ENCODE results near the gene HAGH. TPM values are rescaled to one million over a fixed set of nuclear protein-coding genes. Genes with fewer than 3 reads are reported as not detected.

Gene HAGH
- polyA plus RNA-seq, 4 donors: 38.0 to 56.2 (median 49.5) TPM

DNA sequence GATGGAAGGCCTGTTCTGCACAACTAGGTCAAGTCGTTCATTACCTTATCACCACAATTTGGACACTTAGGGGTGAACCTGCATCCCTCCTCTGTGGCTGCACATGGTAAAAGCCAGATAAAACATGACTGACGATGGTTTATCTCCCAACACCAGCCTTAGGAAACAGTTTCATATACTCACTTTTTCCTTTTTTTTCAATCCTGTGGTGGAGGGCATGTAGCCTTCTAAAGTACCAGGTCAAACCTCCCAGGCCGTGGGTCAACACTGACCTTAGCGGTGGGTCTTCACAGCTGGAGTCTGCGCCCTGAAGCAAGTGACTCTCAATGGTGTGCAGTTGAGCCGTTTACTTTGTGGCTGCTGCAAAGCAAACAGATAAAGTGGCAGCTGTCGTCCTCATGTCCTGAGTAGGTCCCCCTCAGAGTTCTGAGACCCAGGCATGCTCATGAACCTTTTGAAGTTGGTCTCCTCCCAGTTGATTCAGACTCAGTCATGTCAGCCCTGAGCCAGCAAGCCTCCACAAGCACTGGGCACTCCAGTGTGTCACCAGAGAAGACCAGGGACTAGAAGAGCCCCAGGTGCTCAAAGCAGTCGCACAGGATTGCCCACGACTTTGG lies 6.3 kb upstream of the HAGH start:
- no peak for DNase-seq (ENCODE audit: low read depth in 4 of 4, low spot score in 2 of 4)

DNA sequence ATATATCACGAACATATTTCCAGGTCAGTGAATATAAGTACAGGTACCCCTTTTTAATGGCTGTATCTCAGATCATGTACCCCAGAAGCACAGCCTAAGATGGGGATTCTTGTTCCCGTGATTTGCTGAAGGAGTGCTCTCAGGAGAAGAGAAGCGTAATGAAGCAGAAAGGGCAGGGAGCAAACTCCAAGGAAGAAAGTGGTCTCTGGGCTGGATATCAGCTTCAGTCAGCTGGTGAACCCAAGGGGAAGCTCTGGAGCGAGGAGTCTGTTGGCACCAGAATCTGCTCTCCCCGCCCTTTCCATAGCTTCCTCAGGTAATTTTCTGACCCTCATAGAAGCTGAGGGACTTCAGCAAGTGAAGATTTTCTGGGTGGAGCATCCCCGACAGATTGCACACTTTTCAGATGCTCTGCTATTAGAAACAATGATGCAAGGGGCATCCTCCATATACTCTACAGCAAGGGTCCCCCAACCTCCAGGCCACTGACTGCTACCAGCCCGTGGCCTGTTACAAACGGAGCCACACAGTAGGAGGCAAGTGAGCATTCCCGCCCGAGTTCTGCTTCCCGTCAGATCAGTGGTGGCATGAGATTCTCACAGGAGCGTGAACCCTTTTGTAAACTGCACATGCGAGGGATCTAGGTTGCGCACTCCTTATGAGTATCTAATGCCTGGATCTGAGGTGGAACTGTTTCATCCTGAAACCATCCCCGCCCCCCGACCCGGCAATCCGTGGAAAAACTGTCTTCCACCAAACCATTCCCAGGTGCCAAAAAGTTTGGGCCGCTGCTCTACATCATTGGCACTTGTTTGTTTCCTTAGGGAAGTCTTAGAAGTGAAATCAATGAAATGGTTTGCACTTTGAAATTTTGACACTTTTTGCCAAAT lies 4.8 kb upstream of the HAGH start:
- no peak for DNase-seq (ENCODE audit: low read depth in 4 of 4, low spot score in 2 of 4)

DNA sequence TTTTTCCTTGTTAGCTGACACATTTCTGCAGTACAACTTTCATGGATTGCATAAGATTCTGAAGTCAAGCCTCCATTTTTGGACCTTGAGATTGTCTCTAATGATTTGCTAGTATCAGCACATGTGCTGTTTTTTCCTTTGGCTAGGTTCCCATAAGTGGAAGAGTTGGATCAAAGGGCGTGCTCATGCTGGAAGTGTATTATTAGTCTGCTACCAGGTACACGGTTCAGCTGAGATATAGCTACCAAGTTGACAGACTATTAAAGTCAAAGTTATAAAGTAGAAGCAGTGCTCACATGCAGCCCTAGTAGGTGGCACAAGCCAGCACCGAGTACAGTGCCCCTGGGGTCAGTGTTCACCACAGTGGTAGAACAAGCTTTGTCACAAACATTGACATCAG lies 3.6 kb upstream of the HAGH start:
- no peak for DNase-seq (ENCODE audit: low read depth in 4 of 4, low spot score in 2 of 4)

DNA sequence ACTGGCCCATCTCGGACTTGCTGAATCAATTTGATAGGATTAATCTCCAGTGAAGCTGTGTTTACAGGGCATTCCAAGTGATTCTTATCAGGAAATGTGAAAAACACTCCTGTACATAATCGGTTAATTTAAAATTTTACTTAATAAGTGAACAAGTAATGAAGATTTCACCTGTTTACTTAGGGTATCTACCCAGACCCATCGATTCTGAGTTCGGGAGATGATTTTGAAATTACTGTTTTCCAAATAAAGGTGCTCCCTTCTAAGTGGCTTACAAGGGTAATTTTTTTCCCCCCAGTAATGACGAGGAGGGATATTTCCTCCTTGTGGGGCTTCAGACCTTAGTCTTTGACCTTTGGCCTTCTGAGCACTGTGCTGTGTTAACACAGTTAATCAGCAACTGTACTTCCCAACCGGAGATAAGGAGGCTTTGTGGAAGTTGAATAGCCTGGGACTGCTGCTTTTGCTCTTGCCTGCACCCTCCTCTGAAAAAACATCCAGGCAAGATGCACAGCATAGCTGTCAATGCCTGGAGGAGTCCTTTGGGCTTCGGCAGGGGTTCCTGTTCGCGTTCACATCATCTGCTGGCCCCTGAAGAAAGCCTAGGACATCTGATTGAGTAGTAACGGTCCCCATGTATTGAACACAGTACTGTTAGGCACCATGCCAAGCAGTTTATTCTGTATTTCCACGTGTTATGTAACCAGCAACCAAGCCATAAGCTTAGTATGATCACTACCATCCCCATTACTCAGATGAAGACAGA lies 2.2 kb upstream of the HAGH start:
- no peak for DNase-seq (ENCODE audit: low read depth in 4 of 4, low spot score in 2 of 4)

DNA sequence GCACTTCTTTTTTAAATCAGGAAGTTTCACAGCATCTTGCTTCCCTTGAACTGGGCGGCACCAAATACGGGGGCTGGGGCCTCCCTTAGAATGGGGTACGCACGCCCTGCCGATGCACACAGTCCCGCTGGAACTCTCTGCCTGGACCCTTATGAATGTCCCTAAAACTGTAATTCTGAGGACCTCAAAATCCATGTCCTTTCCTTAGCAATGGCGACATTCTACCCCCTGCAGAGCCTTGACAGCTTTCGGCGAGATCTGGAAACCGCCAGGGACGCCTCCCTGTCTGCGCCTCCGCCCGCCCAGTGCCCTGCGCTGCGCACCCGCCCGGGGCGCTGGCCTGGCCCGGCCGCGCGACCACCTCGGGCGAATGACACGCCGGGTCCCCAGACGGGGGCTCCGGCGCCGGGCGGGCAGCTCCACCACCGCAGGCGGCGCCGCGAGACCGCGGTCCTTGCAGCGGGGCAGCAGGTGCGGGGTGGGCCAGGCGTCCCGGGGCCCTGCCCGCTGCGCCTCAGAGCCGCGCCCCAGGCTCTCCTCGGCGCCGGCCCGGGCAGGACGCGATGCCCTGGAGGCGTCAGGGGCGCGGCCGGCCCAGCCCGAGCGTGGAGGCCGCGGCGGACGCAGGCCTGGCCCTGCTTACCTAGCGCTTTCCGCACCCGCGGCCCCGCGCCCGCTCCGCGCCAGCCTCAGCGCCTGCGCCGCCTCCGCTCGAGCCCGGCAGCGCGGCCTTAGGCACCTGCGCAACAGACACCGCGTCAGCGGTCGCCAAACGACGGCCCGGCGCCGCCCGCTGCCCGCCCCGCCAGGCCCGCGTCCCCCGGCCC lies 548 bp downstream of the HAGH start:
- DNase-seq (ENCODE audit: low read depth in 4 of 4, low spot score in 2 of 4): no peak

DNA sequence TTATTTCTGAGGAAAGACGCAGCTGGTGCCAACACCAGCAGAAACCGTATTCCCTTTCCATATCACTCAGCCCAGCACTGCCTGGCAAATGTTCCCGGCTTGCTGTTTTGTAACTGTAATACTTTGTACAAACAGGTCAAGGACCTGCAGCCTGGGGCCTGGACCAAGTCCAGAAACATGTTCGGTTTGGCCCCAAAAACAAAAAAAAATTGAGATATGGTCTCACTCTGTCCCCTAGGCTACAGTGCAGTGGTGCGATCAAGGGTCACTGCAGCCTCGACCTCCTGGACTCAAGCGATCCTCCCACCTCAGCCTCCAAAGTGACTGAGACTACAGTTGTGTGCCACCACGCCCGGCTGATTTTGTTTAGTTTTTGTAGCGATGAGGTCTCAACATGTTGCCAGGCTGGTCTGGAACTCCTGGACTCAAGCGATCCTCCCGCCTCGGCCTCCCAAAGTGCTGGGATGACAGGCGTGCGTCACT lies 1.2 kb downstream of the HAGH start:
- DNase-seq (ENCODE audit: low read depth in 4 of 4, low spot score in 2 of 4): no peak

DNA sequence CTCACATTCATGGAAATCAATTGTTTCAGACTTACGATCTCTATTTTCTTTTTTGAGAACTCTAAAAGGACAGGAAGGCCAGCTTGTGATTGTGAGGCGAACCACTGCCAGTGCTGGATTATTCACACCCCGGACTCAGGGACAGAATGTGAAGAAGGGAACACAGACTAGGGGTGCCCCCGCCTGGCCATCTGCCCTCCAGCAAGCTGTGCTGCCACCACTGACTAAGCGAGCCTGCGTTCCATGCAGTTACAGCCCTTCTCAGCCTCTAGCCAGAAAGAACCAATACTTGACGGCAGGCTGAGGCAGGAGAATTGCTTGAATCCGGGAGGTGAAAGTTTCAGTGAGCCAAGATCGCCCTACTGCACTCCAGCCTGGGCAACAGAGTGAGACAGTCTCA lies 2.8 kb downstream of the HAGH start:
- DNase-seq (ENCODE audit: low read depth in 4 of 4, low spot score in 2 of 4): no peak

DNA sequence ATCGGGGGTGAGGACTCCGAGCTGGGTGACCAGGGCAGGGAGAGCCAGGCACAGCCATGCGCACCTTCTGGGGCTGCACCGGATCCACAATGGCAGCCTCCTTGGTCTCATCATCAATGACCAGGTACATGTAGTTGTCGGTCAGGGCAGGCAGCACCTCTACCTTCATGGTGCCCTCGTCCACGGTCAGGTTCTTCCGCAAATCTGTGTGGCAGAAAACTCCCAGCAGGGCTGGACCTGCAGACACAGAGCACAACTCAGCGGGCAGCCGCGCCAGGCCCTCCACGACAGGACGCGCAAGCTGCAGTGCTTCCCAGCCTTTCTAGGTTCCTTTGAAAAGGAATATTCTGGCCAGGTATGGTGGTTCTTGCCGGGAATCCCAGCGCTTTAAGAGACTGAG lies 3.8 kb downstream of the HAGH start:
- no peak for DNase-seq (ENCODE audit: low read depth in 4 of 4, low spot score in 2 of 4)

DNA sequence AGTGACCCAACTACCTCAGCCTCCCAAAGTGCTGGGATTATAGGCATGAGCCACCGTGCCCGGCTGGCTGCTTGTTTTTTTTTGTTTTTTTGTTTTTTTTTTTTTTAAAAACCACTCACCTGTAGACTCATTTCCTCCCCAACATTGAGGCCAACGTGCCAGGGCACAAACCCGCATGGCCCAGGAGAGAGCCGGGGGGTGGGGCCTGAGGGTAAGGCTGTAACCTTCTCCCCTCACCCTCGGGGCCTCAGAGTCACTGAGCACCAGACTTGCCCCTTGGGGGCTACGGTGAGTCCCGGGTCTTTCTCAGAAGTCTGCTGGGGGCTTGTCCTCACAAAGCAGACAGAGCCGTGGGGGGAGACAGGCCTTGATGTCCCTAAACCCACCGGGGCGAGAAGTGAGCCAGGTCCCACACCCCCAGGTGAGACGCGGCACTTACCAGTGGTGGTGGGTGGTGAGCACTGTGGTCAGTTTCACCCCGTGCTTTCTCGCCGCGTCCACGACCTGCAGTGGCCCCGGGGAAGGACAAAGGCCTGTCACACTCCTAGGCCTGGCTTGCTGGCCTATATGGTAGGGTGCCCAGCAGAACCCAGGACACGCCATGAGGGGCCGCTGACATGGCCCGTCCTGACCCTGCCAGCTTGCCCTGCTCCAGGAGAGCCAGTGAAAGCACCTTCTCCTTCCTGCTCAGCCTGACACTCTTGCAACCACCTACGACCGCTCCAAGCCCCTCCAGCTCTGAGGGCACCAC lies 4.6 kb downstream of the HAGH start:
- DNase-seq (ENCODE audit: low read depth in 4 of 4, low spot score in 2 of 4): no peak

DNA sequence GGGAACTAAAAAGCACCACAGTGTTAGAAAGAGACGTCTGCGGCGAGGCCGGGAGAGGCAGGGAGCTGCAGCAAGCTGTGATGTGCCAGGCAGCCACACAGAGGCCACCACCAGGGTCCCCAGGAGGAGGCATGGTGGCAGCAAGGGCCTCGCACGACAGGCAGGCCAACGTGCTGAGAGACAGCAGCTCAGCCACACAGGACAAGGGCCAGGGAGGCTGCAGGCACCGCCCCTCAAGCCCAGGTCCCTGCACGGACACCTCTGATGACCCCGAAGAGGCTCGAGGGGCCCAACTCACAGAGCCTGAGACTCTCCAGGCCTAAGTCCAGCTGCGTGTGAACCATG lies 5.7 kb downstream of the HAGH start:
- no peak for DNase-seq (ENCODE audit: low read depth in 4 of 4, low spot score in 2 of 4)

DNA sequence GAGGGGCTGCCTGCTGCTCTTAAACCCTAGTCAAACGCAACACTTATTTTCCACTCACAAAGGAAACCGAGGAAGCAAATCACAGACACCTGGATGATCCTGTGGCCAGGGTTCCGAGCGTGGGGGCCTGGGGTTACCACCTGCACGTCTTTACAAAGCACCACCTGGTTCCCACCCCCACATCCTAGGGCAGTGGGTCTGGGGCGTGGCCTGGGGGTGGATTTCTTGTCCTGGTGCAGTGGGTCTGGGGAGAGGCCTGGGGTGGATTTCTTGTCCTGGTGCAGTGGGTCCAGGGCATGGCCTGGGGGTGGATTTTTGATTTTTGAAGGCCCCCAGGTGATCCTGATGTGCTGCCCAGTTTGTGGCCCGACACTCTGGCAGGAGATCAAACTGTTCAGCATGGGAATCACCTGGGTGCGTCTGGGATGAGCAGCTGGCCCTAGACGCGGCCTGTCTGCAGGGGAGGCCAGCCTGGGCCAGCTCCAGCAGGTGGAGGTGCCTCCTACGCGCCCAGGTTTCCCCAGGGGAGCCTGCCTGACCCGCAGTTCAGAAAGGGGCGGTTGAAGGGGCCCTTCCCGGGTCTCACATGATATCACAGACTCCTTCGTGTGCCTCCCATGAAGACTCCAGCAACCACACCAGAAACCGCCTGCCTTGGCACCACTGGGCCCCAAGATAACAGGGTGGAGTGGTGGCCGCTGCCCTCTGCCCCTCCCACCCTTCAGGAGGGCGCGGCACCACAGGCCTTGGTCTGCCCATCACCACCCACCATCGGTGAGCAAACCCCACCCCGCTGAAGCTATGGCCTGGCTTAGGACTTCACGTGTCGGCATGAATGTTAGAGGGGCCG lies 6.3 kb downstream of the HAGH start:
- no peak for DNase-seq (ENCODE audit: low read depth in 4 of 4, low spot score in 2 of 4)

DNA sequence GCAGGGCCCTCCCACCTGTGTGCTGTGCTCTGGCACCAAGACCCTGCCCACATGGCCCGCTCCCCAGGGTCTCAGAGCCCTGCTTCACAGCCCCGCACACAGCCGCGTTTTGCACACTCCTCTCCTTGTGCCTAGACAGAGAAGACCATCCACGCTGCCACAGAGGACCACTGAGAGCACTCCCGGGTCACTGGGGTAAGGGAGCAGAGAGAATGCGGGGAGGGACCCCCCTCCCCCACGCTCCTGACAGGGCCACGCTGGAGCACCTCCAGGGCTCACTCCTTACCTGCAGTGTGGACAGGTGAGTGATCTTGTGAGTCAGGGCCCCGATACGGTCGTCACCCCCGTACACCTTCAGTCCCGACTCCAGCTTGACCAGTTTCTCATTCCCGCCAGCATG lies 7.0 kb downstream of the HAGH start:
- DNase-seq (ENCODE audit: low read depth in 4 of 4, low spot score in 2 of 4): no peak

DNA sequence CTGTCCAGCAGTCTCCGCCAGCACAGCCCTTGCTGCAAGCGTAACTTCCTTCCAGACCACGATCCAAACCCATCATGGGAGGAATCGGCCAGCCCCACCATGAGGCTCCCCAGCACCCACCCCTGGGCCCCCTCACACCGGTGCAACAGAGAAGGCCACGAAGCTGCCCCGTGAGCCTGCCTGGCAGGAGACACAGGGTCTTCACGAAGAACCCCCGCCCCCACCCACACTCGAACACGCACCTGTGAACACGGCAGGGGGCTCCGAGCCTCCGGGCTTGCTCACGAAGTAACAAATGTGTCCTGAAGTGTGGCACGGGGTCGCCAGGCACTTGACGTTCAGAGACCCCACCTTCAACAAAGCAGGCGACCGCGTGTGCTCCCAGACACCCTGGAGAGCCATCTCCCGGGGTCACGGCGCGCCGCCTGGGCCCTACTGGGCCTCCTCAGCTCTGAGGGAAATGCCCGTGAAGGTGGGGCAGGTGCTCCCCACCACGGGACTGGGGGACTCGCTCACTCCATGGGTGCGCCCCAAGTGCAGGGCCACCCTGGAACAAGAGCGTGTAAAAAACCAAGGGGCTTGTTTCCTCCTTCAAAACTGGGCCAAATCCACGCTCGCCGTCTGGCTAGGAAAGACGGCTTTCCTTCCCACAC lies 7.6 kb downstream of the HAGH start:
- no peak for DNase-seq (ENCODE audit: low read depth in 4 of 4, low spot score in 2 of 4)

DNA sequence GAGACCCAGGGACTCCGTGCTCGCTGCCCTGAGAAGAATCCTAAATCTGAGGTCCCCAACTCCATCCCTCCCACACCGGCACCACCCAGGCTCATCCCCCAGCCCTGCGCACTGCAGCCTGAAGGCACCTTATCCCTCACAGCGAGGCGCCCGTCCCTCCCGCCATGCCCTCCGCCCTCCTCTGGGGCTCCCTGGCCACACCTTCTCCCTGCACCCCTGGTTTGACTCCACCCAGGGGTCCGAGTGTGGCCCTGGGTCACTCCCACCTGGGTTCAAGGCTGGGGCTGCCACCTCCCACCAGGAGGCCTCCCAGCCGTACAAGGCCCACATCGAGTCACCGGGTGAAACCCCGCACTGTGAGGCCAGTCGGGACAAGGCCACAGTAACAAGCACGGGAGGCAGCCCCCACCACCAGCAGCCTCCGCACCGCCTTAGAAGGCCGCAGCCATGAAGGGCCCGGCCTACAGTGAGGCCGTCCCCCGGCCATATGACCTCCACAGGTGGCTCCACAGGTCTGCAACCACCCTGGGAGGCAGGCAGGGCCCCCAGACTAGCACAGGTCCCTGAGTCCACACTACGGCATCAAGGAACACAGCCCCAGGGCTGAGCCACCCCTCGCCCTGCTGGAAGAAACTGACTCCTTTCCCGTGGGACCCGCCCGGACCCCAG lies 8.3 kb downstream of the HAGH start:
- DNase-seq (ENCODE audit: low read depth in 4 of 4, low spot score in 2 of 4): no peak

DNA sequence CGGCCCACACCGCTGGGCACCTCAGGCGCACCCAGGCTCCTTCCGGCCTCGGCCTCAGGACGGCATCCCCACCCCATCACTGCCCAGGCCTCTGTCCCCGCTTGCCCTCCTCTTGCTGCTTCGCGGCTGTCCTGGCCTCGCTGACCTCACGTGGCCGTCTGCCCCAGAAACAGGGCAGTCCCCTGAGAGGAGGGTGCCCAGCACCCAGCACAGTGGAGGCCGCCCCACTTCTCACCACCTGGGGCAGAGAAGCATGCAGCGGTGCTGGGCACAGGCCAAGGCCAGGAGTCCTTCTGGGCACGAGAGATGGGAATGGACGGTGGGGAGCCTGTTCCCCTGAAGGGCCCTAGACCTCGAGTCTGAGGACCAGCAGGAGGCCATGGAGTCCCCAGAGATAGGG lies 8.9 kb downstream of the HAGH start:
- DNase-seq (ENCODE audit: low read depth in 4 of 4, low spot score in 2 of 4): no peak

DNA sequence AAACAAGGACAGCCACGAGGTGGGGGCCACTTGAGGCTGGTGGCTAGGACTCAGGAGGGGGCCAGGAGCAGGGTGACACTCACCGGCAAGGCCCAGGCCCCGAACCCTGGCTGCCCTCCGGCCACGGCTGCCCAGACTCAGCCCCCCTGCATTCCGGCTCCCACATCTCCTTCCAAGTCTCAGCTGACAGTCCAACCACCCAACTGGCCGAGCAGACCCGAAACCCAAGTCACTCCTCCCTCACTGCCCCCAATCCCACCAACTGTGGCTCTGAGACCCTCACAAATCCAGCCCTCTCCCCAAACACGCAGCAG lies 9.4 kb downstream of the HAGH start:
- DNase-seq (ENCODE audit: low read depth in 4 of 4, low spot score in 2 of 4): no peak

DNA sequence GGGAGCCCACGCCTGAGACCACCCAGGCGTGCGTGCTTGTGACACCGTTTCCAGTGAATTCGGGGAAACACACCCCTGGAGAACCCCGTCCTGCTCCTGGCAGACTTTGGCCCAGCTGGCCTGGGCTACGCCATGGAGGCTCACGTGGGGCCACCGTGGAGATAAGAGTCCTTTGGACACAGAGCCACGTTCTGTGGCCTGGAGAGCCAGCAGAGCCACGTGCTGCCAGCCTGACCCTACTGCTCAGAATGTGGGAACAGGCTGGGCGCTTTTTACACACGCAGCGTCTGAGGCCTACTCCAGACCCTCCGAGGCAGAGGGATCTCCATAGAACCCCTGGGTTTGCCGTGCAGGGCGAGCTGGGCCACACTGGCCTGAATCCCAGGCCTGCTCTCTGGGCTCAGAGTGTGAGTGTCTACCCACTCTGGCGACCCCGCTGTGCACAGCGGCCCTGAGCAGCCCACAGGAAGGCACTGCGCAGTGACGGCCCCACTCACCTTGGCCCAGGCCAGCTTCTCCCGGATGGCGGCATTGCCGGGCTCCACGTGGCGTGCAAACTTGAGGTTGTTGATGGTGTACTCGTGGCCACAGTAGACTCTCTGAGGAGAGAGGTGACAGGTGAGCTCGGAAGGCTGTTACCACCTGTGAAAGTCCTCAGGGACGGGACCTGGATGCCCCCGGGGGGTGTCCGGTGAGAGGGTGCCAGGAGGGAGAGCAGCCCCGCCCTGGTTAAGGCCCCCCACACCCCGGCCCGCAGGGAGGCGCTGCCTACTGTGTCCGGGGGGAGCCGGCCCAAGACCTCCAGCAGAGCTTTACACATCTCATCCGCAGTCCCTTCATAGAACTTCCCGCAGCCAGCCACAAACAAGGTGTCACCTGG lies 10.0 kb downstream of the HAGH start:
- DNase-seq (ENCODE audit: low read depth in 4 of 4, low spot score in 2 of 4): no peak
